T-helper 1 cell (primary cell): Measurements from ENCODE around the gene OR4F17.
A peak's percentile ranks its signal among the peaks of the same experiment; 100 is the strongest.
"Not testable (repeated sequence)": the region's sequence is repeated elsewhere in the genome, so short reads cannot be mapped to it uniquely, and the experiment has no call there.

Experiments used
- DNase-seq, 5 donors: peaks; one replicate each; pipeline ENCODE4 v3.0.0-alpha.2; 2012 to 2020
- total RNA-seq, 4 donors: gene quantifications; one replicate each; lab custom pipeline; 2026; lab: John Stamatoyannopoulos, UW

OR4F17 gene
- total RNA-seq: 0 reads per million in 4 donors

GRCh38 chr19:106804-107203 lies at the start of gene OR4F17:
TSS of gene OR4F17 (plus strand) at chr19:107104. CDS start at chr19:110679, 3,575 bp downstream.
- DNase-seq: not testable (repeated sequence)

GRCh38 chr19:70793-71192 lies 36.1 kb upstream of the OR4F17 start:
- peak in 3 of 5 donors; percentile 6 to 26 (median 10) for DNase-seq

- not testable (repeated sequence) for DNase-seq
Measured at GRCh38 chr19:82864-83263, 24.0 kb upstream of the OR4F17 start.

- not testable (repeated sequence) for DNase-seq
Measured at GRCh38 chr19:83626-84025, 23.3 kb upstream of the OR4F17 start.

GRCh38 chr19:90678-91077 lies 16.2 kb upstream of the OR4F17 start:
- DNase-seq: not testable (repeated sequence)

GRCh38 chr19:94794-95193 lies 12.1 kb upstream of the OR4F17 start:
- DNase-seq: not testable (repeated sequence)

GRCh38 chr19:97647-98046 lies 9.3 kb upstream of the OR4F17 start:
- not testable (repeated sequence) for DNase-seq

- DNase-seq: not testable (repeated sequence)
Measured at GRCh38 chr19:120443-121140, 13.7 kb downstream of the OR4F17 start.
